RWPE1 (cell line): ENCODE measurements around the gene BICD2.

Experiments
- CTCF ChIA-PET: fragments of 350-600 bp; sonication (Branson Sonifier 250); formaldehyde crosslinking; extraction: SDS; loops from one replicate; lab custom pipeline; 2021; lab: Yijun Ruan, JAX
- POLR2A ChIA-PET: fragments of 400-600 bp; formaldehyde crosslinking; extraction: SDS; loops from one replicate; lab custom pipeline; 2020; ENCODE audit warnings: antibody characterized with exemption; ENCODE audit not compliant: low non-redundant PET; lab: Yijun Ruan, JAX
- DNase-seq: peaks from one replicate; pipeline ENCODE4 v3.0.0; 2012; ENCODE audit warnings: low spot score
- H3K27ac ChIP-seq: fragments of 450-650 bp; 2 replicates; pipeline ENCODE4 v1.5.1; 2017
- TF ChIP-seq, protein P1 (sequence below): fragments of 450-650 bp; conservative IDR thresholded peaks from 2 replicates; pipeline ENCODE4 v1.5.1; 2017; ENCODE audit warnings: low read depth, mild to moderate bottlenecking

BICD2 gene

GRCh38 chr9:92786298-92786697 is 21.7 kb upstream of the BICD2 start:
- no peak for DNase-seq
- POLR2A ChIA-PET, result no interaction called here
- no peak overlapping the region for H3K27ac ChIP-seq
- TF ChIP-seq, protein P1, sequence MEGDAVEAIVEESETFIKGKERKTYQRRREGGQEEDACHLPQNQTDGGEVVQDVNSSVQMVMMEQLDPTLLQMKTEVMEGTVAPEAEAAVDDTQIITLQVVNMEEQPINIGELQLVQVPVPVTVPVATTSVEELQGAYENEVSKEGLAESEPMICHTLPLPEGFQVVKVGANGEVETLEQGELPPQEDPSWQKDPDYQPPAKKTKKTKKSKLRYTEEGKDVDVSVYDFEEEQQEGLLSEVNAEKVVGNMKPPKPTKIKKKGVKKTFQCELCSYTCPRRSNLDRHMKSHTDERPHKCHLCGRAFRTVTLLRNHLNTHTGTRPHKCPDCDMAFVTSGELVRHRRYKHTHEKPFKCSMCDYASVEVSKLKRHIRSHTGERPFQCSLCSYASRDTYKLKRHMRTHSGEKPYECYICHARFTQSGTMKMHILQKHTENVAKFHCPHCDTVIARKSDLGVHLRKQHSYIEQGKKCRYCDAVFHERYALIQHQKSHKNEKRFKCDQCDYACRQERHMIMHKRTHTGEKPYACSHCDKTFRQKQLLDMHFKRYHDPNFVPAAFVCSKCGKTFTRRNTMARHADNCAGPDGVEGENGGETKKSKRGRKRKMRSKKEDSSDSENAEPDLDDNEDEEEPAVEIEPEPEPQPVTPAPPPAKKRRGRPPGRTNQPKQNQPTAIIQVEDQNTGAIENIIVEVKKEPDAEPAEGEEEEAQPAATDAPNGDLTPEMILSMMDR, result no peak
- CTCF ChIA-PET, result interaction anchor here (0.6 to 6.9 kb wide), 4 partner anchors 21 to 162 kb away, joined by 3 to 53 read pairs (median 4); no protein-coding TSS in a partner anchor

DNA sequence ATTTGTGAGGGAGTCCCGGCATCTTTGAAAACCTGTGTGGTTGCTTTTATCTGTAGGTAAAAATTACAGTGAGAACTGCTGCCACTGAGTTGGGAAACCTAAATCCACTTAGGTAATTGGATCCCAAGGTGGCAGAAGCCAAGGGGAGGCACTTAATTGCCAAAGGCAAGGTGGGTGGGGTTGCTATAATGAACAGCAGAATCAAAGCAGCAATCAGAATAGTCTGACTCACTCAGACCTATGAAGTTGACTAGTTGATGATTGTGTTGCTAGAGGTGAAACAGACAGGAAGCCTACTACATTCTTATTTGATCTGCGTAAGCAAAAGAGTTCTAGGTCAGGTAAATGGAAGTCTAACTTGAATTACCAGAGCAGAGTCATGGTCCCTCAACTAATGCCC is 17.3 kb upstream of the BICD2 start:
- POLR2A ChIA-PET, result no interaction called here
- DNase-seq, result peak; percentile 86
- TF ChIP-seq, protein P1, result no peak
- H3K27ac ChIP-seq, result no peak overlapping the region
- CTCF ChIA-PET, result interaction anchor here (1.0 kb wide), 1 partner anchor 66 kb away, joined by 3 read pairs; no protein-coding TSS in a partner anchor

- CTCF ChIA-PET, result interaction anchor here (0.6 kb wide), 1 partner anchor 1359 kb away, joined by 3 read pairs; no protein-coding TSS in a partner anchor
Measured at GRCh38 chr9:92780206-92780605, 15.6 kb upstream of the BICD2 start.

GRCh38 chr9:92775466-92775865 is 10.8 kb upstream of the BICD2 start:
- TF ChIP-seq, protein P1, result no peak
- CTCF ChIA-PET, result interaction anchor here (0.7 to 1.1 kb wide), 2 partner anchors 10 to 964 kb away, joined by 4 read pairs; no protein-coding TSS in a partner anchor
- H3K27ac ChIP-seq, result no peak overlapping the region
- DNase-seq, result no peak
- POLR2A ChIA-PET, result no interaction called here

More at GRCh38 chr9:92780206-92780605, 15.6 kb upstream of the BICD2 start:
- POLR2A ChIA-PET, result no interaction called here
- no peak overlapping the region for H3K27ac ChIP-seq
- DNase-seq, result no peak
- TF ChIP-seq, protein P1, result no peak

GRCh38 chr9:92774274-92774673 is 9.6 kb upstream of the BICD2 start:
- H3K27ac ChIP-seq, result no peak overlapping the region; the same call in 1 of the 2 replicates
- ChIA-PET CTCF (interaction anchor here (1.2 kb wide), 1 partner anchor 17 kb away, joined by 5 read pairs; no protein-coding TSS in a partner anchor), POLR2A (no interaction called here)
- DNase-seq, result peak; percentile 91
- TF ChIP-seq, protein P1, result no peak

DNA sequence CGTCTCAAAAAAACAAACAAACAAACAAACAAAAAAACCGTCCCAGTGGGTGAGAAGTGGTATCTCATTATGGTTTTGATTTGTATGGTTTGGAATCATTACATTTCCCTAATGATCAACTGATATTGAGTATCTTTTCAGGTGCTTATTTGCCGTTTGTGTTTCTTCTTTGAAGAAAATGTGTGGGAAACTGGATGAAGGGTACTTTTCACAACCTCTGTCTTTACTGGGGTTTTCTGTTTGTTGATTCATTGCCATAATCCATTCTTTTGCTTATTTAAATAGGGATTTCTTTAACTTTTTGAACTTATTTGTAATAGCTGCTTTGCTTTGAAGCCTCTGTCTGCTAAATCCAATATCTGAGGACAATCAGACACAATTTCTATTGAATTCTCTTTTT is 9.2 kb upstream of the BICD2 start:
- POLR2A ChIA-PET, result no interaction called here
- peak overlapping the region; percentile 28; the same call in 1 of the 2 replicates for H3K27ac ChIP-seq
- TF ChIP-seq, protein P1, result no peak
- no peak for DNase-seq
- CTCF ChIA-PET, result interaction anchor here (1.2 kb wide), 1 partner anchor 17 kb away, joined by 5 read pairs; no protein-coding TSS in a partner anchor
